Measurements from ENCODE around the gene FBXW9. TPM values are rescaled to one million over a fixed set of nuclear protein-coding genes. Genes with fewer than 3 reads are reported as not detected.

The FBXW9 gene
- total RNA-seq, 1 experiment from 2014 or later: 6.7 TPM

DNA sequence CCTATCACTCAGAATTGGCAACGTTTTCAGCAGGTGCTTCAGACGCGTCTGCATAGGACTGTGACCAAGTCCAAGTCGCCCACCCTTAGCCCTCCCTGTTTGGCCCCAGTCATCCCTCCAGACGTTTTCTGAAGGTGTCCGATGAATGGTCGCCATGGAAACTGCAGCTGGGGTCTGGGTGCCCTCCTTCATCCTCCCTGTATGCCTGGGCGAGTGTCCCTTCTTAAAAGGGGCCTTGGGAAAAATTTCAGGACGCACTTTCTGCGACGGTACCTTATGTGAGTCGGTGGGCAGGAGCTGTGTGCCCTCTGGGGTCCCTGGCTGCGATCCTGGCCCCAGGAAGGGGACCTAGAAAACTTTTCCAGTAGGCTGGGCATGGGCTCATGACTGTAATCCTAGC, 55.0 kb downstream of the FBXW9 start:
- BruUV-seq (replicated peaks): no TSS peak
- CTCF ChIA-PET: no interaction called here

DNA sequence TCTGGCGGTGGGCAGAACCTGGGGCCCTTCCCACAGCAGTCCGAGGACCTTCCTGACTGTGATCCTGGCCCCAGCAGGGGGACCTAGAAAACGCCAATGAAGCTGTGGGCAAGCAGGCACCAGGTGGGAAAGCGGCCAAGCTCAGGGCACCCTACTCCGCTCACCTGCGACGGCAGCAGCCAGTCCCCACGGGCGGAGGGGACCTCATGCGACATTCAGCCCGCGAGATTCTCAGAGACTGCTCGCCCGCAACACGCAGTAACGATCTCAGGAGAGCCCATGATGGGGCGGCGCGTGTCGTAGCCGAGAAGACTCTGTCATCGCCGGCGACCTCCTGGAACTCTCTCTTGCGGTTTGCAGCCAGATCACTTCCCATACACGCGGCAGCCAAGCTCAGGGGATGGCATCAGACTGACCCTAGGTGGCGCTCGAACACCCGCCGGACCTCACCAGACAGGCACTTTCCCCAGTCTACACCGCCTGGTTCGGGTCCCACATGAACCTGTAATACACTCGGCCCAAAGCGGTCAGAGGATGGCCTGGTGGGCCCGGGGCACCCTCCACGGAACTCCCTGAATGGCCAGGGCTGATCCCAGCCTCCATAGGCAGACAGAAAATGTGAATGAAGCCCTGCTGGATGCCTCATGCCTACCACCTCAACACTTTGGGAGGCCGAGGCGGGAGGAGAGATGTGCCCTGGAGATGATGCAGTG, 56.4 kb downstream of the FBXW9 start:
- intact Hi-C loops (cut with micrococcal nuclease; ENCODE audit: unreplicated experiment): no loop called here
- BruUV-seq (replicated peaks): no TSS peak
- TF ChIP-seq, protein P1, sequence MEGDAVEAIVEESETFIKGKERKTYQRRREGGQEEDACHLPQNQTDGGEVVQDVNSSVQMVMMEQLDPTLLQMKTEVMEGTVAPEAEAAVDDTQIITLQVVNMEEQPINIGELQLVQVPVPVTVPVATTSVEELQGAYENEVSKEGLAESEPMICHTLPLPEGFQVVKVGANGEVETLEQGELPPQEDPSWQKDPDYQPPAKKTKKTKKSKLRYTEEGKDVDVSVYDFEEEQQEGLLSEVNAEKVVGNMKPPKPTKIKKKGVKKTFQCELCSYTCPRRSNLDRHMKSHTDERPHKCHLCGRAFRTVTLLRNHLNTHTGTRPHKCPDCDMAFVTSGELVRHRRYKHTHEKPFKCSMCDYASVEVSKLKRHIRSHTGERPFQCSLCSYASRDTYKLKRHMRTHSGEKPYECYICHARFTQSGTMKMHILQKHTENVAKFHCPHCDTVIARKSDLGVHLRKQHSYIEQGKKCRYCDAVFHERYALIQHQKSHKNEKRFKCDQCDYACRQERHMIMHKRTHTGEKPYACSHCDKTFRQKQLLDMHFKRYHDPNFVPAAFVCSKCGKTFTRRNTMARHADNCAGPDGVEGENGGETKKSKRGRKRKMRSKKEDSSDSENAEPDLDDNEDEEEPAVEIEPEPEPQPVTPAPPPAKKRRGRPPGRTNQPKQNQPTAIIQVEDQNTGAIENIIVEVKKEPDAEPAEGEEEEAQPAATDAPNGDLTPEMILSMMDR (IDR thresholded peaks at IDR 0.05; ENCODE audit: unreplicated experiment): no peak
- DNase-seq: no peak
- CTCF ChIA-PET: no interaction called here
- Mint-ChIP-seq H3K4me1 (ENCODE audit: low read depth, unreplicated experiment) (no peaks in the 10 kb centered on the region), H3K9me3 (ENCODE audit: low read depth, unreplicated experiment) (peaks cover 3% of the 10 kb centered on the region), H3K27me3 (ENCODE audit: unreplicated experiment) (no peaks in the 10 kb centered on the region), H3K27ac (ENCODE audit: unreplicated experiment) (no peak overlapping the region), H3K4me3 (ENCODE audit: low read depth, unreplicated experiment) (no peak overlapping the region), H3K36me3 (ENCODE audit: insufficient read depth, unreplicated experiment) (no peaks in the 10 kb centered on the region)

More for the DNA sequence above, 55.0 kb downstream of the FBXW9 start:
- no peak for DNase-seq
- no peak overlapping the region for H3K27ac Mint-ChIP-seq (ENCODE audit: unreplicated experiment)
- H3K4me3 Mint-ChIP-seq (ENCODE audit: low read depth, unreplicated experiment): no peak overlapping the region
- H3K27me3 Mint-ChIP-seq (ENCODE audit: unreplicated experiment): no peaks in the 10 kb centered on the region
- TF ChIP-seq, protein P1 (IDR thresholded peaks at IDR 0.05; ENCODE audit: unreplicated experiment): no peak
- peaks cover under 1% of the 10 kb centered on the region for H3K36me3 Mint-ChIP-seq (ENCODE audit: insufficient read depth, unreplicated experiment)
- no peaks in the 10 kb centered on the region for H3K4me1 Mint-ChIP-seq (ENCODE audit: low read depth, unreplicated experiment)
- intact Hi-C loops (cut with micrococcal nuclease; ENCODE audit: unreplicated experiment): no loop called here
- no peaks in the 10 kb centered on the region for H3K9me3 Mint-ChIP-seq (ENCODE audit: low read depth, unreplicated experiment)

Other genes with a start within 250 kb of the FBXW9 start
- gene ZNF709, start 211.8 kb downstream of the FBXW9 start, total RNA-seq (2022): 1.6 and 1.7 TPM in 2 replicates
- gene ZNF564, start 145.1 kb downstream of the FBXW9 start, total RNA-seq (2022): 6.6 and 8.7 TPM in 2 replicates
- 5.4 and 6.3 TPM in 2 replicates for gene ZNF490, start 85.8 kb downstream of the FBXW9 start, total RNA-seq (2022)
- gene ZNF791, start 85.7 kb downstream of the FBXW9 start, total RNA-seq (2022): 15.8 and 16.2 TPM in 2 replicates
- 76.9 and 84.4 TPM in 2 replicates for gene MAN2B1, start 29.9 kb downstream of the FBXW9 start, total RNA-seq (2022)
- gene WDR83, start 29.8 kb downstream of the FBXW9 start, total RNA-seq (2022): 10.1 and 10.8 TPM in 2 replicates
- gene DHPS, start 14.8 kb downstream of the FBXW9 start, total RNA-seq (2022): 57.6 and 69.1 TPM in 2 replicates
- gene GNG14, start 8.6 kb downstream of the FBXW9 start, total RNA-seq (2022): not detected in 2 replicates
- gene TNPO2, start 27.3 kb upstream of the FBXW9 start, total RNA-seq (2022): 67.0 and 87.6 TPM in 2 replicates
- 124 and 128 TPM in 2 replicates for gene TRIR, start 38.1 kb upstream of the FBXW9 start, total RNA-seq (2022)
- gene GET3, start 40.9 kb upstream of the FBXW9 start, total RNA-seq (2022): 52.2 and 53.8 TPM in 2 replicates
- not detected in 2 replicates for gene BEST2, start 55.2 kb upstream of the FBXW9 start, total RNA-seq (2022)
- gene HOOK2, start 78.9 kb upstream of the FBXW9 start, total RNA-seq (2022): 69.0 and 70.7 TPM in 2 replicates
- gene JUNB, start 94.9 kb upstream of the FBXW9 start, total RNA-seq (2022): 113 and 116 TPM in 2 replicates
- gene PRDX2, start 105.2 kb upstream of the FBXW9 start, total RNA-seq (2022): 121 and 135 TPM in 2 replicates
- gene THSD8, start 105.4 kb upstream of the FBXW9 start, total RNA-seq (2022): 14.0 and 16.1 TPM in 2 replicates
- 30.6 and 41.6 TPM in 2 replicates for gene RNASEH2A, start 110.0 kb upstream of the FBXW9 start, total RNA-seq (2022)
- not detected in 2 replicates for gene RTBDN, start 137.9 kb upstream of the FBXW9 start, total RNA-seq (2022)
- 1.3 and 2.6 TPM in 2 replicates for gene MAST1, start 141.9 kb upstream of the FBXW9 start, total RNA-seq (2022)
- gene DNASE2, start 184.8 kb upstream of the FBXW9 start, total RNA-seq (2022): 32.7 and 38.4 TPM in 2 replicates
- not detected in 2 replicates for gene KLF1, start 190.6 kb upstream of the FBXW9 start, total RNA-seq (2022)
- 23.6 and 26.8 TPM in 2 replicates for gene GCDH, start 194.5 kb upstream of the FBXW9 start, total RNA-seq (2022)
- gene SYCE2, start 222.7 kb upstream of the FBXW9 start, total RNA-seq (2022): 1.1 TPM in 1 of 2 replicates, not detected in the other
- 72.8 and 75.5 TPM in 2 replicates for gene FARSA, start 237.1 kb upstream of the FBXW9 start, total RNA-seq (2022)
- 680 and 718 TPM in 2 replicates for gene CALR, start 242.0 kb upstream of the FBXW9 start, total RNA-seq (2022)
- gene RAD23A, start 249.2 kb upstream of the FBXW9 start, total RNA-seq (2022): 101 and 110 TPM in 2 replicates

Data from Calu3 (cell line).